Measurements from ENCODE around the gene RANBP17. TPM values are rescaled to one million over a fixed set of nuclear protein-coding genes. Genes with fewer than 3 reads are reported as not detected.
A peak's percentile ranks its signal among the peaks of the same experiment; 100 is the strongest.

RANBP17 gene
- total RNA-seq, 1 donor from 2014 or later, result 15.7 TPM

DNA sequence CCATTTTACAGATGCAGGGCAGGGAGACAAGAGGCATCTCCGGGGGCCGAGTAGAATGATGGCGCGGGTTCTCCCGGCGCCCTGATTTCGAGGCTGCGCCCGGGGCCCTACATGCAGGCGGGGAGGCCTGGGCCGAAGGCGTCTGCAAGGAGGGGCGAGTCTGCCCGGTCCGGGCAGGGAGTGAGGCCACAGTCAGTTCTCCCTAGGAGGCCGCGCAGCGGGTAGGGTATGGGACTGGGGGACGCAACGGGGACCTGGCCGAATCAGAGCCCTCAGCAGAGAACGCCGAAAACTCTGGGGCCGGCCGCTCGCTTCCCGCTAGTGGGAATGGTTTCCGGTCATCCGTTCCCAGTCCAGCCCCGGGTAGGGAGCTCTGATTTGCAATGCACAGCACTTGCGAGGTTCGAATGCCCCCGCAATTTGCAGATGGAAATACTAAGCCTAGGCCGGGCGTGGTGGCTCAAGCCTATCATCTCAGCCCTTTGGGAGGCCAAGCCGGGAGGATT lies 453.6 kb downstream of the RANBP17 start:
- H3K4me3 Mint-ChIP-seq (ENCODE audit: unreplicated experiment), result no peak overlapping the region
- peaks cover 36% of the 10 kb centered on the region for H3K4me1 Mint-ChIP-seq (ENCODE audit: unreplicated experiment)
- peaks cover 81% of the 10 kb centered on the region for H3K27me3 Mint-ChIP-seq (ENCODE audit: unreplicated experiment)
- no peaks in the 10 kb centered on the region for H3K36me3 Mint-ChIP-seq (ENCODE audit: unreplicated experiment)
- H3K9me3 Mint-ChIP-seq (ENCODE audit: unreplicated experiment), result no peaks in the 10 kb centered on the region
- TF ChIP-seq, protein P1, sequence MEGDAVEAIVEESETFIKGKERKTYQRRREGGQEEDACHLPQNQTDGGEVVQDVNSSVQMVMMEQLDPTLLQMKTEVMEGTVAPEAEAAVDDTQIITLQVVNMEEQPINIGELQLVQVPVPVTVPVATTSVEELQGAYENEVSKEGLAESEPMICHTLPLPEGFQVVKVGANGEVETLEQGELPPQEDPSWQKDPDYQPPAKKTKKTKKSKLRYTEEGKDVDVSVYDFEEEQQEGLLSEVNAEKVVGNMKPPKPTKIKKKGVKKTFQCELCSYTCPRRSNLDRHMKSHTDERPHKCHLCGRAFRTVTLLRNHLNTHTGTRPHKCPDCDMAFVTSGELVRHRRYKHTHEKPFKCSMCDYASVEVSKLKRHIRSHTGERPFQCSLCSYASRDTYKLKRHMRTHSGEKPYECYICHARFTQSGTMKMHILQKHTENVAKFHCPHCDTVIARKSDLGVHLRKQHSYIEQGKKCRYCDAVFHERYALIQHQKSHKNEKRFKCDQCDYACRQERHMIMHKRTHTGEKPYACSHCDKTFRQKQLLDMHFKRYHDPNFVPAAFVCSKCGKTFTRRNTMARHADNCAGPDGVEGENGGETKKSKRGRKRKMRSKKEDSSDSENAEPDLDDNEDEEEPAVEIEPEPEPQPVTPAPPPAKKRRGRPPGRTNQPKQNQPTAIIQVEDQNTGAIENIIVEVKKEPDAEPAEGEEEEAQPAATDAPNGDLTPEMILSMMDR (IDR thresholded peaks at IDR 0.05), result no peak
- no peak for DNase-seq (ENCODE audit: extremely low spot score, unreplicated experiment)
- no peak overlapping the region for H3K27ac Mint-ChIP-seq (ENCODE audit: unreplicated experiment)

DNA sequence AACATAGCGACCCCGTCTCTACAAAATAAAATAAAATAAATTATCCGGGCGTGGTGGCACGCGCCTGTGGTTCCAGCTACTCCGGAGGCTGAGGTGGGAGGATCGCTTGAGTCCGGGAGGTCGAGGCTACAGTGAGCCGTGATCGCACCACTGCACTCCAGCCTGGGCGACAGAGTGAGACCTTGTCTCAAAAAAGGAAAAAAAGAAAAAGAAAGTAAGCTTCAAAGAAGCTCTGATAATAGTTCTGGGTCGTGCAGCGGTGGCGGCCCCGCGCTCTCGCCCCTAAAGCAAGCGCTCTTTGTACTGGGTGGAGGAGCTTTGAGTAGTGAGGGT lies 454.1 kb downstream of the RANBP17 start:
- Mint-ChIP-seq H3K27me3 (ENCODE audit: unreplicated experiment) (peaks cover 81% of the 10 kb centered on the region), H3K36me3 (ENCODE audit: unreplicated experiment) (no peaks in the 10 kb centered on the region), H3K4me1 (ENCODE audit: unreplicated experiment) (peaks cover 32% of the 10 kb centered on the region), H3K4me3 (ENCODE audit: unreplicated experiment) (peak overlapping the region; percentile 51), H3K27ac (ENCODE audit: unreplicated experiment) (no peak overlapping the region), H3K9me3 (ENCODE audit: unreplicated experiment) (no peaks in the 10 kb centered on the region)
- DNase-seq (ENCODE audit: extremely low spot score, unreplicated experiment), result no peak
- TF ChIP-seq, protein P1 (IDR thresholded peaks at IDR 0.05), result no peak

DNA sequence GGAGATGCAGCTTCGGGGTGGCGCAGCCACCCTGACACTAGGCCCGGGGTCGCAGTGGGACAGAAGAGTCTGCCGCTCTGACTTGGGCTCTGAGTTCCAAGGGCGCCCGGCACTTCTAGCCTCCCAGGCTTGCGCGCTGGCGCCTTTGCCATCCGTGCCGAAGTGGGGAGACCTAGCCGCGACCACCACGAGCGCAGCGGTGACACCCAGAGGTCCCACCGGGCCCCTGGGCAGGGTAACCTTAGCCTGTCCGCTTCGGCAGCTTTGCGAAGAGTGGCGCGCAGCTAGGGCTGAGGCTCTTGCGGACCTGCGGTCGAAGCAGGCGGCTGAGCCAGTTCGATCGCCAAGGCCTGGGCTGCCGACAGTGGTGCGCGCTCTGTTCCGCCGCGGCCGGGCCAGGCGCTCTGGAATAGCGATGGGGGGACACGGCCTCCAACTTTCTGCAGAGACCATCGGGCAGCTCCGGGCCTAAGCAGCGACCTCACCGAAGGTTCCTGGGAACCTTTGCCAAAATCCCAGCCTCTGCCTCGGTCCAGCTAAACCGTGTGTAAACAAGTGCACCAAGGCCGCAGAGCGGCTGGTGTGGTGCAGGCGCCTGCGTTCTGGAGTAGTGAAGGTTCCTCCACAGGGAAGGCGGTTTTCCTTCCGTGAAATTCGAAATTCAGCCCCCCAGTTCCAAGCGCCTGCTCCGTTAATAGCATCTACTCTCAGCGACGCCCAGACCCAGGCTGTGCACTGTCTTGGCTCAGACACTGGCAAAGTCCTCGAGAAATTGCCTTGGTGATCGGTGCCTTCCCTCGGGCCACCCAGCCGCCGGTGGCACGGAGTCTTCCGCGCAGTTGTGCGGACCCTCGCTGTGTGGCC lies 454.7 kb downstream of the RANBP17 start:
- Mint-ChIP-seq H3K27me3 (ENCODE audit: unreplicated experiment) (peaks cover 83% of the 10 kb centered on the region), H3K4me3 (ENCODE audit: unreplicated experiment) (peak overlapping the region; percentile 51), H3K4me1 (ENCODE audit: unreplicated experiment) (peaks cover 29% of the 10 kb centered on the region), H3K36me3 (ENCODE audit: unreplicated experiment) (no peaks in the 10 kb centered on the region), H3K27ac (ENCODE audit: unreplicated experiment) (no peak overlapping the region), H3K9me3 (ENCODE audit: unreplicated experiment) (no peaks in the 10 kb centered on the region)
- DNase-seq (ENCODE audit: extremely low spot score, unreplicated experiment), result no peak
- TF ChIP-seq, protein P1 (IDR thresholded peaks at IDR 0.05), result no peak

DNA sequence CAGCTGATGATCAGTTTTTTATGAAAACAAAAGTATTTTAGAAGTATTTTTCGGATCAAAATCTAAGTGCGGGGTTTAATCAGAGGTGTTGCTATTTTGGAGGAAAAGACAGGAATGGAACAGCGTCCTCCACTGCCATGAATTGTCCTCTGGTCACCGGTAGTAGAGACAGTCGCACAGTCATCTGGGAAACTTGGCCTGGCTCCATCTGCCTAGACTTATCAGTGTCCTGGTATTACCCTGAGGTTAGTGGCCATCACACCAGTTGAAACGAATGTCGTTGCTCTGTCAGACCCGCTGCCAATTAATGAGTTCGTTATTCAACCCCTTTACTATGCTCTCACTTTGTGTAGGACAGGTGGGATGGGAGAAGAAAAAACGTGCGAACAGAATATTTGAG lies 455.4 kb downstream of the RANBP17 start:
- Mint-ChIP-seq H3K36me3 (ENCODE audit: unreplicated experiment) (no peaks in the 10 kb centered on the region), H3K27ac (ENCODE audit: unreplicated experiment) (no peak overlapping the region), H3K27me3 (ENCODE audit: unreplicated experiment) (peaks cover 91% of the 10 kb centered on the region), H3K9me3 (ENCODE audit: unreplicated experiment) (no peaks in the 10 kb centered on the region), H3K4me3 (ENCODE audit: unreplicated experiment) (no peak overlapping the region), H3K4me1 (ENCODE audit: unreplicated experiment) (peaks cover 29% of the 10 kb centered on the region)
- DNase-seq (ENCODE audit: extremely low spot score, unreplicated experiment), result no peak
- TF ChIP-seq, protein P1 (IDR thresholded peaks at IDR 0.05), result no peak

DNA sequence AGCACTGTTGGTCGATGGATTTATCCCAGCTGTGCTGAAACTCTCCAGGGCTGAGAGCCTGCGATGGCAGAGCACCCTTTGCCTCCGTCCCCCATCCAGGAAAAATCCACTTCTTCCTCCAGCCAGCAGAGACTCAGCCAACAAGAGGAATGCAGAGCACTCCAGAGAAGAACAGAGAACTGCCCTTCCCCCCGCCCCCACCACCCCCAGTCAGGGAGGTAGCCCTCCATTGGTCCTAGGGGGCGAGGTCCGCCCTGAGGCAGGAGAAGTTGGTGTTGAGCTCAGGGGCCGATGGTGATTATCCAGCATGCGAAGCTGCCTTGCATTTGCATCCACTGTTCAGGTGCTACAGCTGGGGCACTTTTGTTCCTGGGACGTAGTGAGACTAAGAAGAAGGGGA lies 456.2 kb downstream of the RANBP17 start:
- Mint-ChIP-seq H3K36me3 (ENCODE audit: unreplicated experiment) (no peaks in the 10 kb centered on the region), H3K9me3 (ENCODE audit: unreplicated experiment) (no peaks in the 10 kb centered on the region), H3K4me3 (ENCODE audit: unreplicated experiment) (no peak overlapping the region), H3K27ac (ENCODE audit: unreplicated experiment) (no peak overlapping the region), H3K4me1 (ENCODE audit: unreplicated experiment) (peaks cover 22% of the 10 kb centered on the region), H3K27me3 (ENCODE audit: unreplicated experiment) (peaks cover 92% of the 10 kb centered on the region)
- TF ChIP-seq, protein P1 (IDR thresholded peaks at IDR 0.05), result no peak
- no peak for DNase-seq (ENCODE audit: extremely low spot score, unreplicated experiment)

Measured in osteocyte (in vitro differentiated cells).